OCI-LY3 (cell line): ENCODE measurements around the gene CEBPZ.

Source experiments
- CTCF ChIP-seq: fragments of 200-600, 300-600 bp; sonication (generic); IDR thresholded peaks from 2 replicates; pipeline ENCODE4 v1.5.1; 2014; ENCODE audit warnings: antibody characterized with exemption, low read length, low read depth
- EZH2phosphoT487 ChIP-seq: fragments of 200-600 bp; shearing (Covaris generic); IDR thresholded peaks from 2 replicates; pipeline ENCODE4 v1.6.1; 2018; ENCODE audit warnings: antibody characterized with exemption, mixed run types, low read depth

DNA sequence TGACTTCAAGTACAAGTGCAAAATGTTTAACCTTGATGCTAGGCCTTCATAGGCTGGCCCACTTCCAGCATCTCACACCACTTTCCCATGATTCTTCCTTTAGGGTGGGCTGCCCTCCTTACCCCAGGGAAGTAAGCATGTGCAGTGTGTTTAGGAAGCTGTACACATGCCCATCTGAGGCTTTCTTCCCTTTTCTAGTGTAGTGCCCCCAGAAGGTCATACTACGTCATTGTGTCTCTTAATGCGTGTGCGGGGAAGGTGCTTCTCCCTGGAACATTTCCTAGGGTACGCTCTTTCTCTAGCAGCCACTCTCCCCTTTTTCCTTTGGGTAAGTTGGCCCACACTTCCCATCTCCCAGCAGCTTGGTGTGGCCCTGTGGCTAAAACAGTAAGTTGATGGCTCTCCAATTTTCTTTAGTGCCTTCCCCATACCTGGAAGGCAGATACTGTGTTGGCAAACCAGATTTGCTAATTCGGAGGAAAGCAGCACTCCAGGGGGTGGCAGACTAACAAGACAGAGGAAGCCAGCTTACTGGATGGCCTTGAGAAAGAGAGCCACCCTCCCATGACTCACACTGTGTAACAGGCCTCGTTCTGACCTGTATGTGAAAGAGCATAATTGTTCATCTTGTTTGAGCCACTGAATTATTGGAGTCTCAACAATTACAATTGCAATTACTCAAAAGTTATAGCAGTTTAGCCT, 41.8 kb downstream of the CEBPZ start:
- no peak for TF ChIP-seq CTCF
- TF ChIP-seq EZH2phosphoT487: no peak
